GM12875 (cell line): ENCODE measurements around the gene MAML3.

Experiments
- H3K4me3 ChIP-seq: one replicate; pipeline ENCODE4 v1.5.1; 2011; ENCODE audit warnings: low read depth, low read length, control low read depth
- CTCF ChIP-seq: IDR thresholded peaks from 2 replicates; pipeline ENCODE4 v1.5.1; 2011; ENCODE audit warnings: low read depth, mild to moderate bottlenecking, control low read depth, inconsistent platforms, low read length, moderate library complexity, borderline replicate concordance; ENCODE audit not compliant: insufficient read depth

Gene MAML3

GRCh38 chr4:139875411-139875825 is 278.6 kb downstream of the MAML3 start:
- H3K4me3 ChIP-seq = no peak overlapping the region
- TF ChIP-seq CTCF = no peak

- no peak overlapping the region for H3K4me3 ChIP-seq
- no peak for TF ChIP-seq CTCF
Observed at GRCh38 chr4:139873111-139873860, 280.7 kb downstream of the MAML3 start.

GRCh38 chr4:139872274-139872673 is 281.7 kb downstream of the MAML3 start:
- no peak for TF ChIP-seq CTCF
- H3K4me3 ChIP-seq = no peak overlapping the region

- H3K4me3 ChIP-seq = no peak overlapping the region
- no peak for TF ChIP-seq CTCF
Observed at GRCh38 chr4:139869810-139870209, 284.2 kb downstream of the MAML3 start.

- TF ChIP-seq CTCF = no peak
- H3K4me3 ChIP-seq = no peak overlapping the region
Observed at GRCh38 chr4:139866276-139866962, 287.6 kb downstream of the MAML3 start.

GRCh38 chr4:139865537-139865936 is 288.4 kb downstream of the MAML3 start:
- no peak overlapping the region for H3K4me3 ChIP-seq
- no peak for TF ChIP-seq CTCF

GRCh38 chr4:139863531-139863930 is 290.5 kb downstream of the MAML3 start:
- TF ChIP-seq CTCF = no peak

More at GRCh38 chr4:139863531-139863930, 290.5 kb downstream of the MAML3 start:
- no peak overlapping the region for H3K4me3 ChIP-seq
